Panc1 (cell line): ENCODE data around the gene HAO1. TPM values are rescaled to one million over a fixed set of nuclear protein-coding genes. Genes with fewer than 3 reads are reported as not detected.

Experiments used
- ATAC-seq: fragments of 200-7000 bp; cut with Tn5 transposase; 2 replicates; pipeline ENCODE4 v1.9.1; 2020; ENCODE audit warnings: mild to moderate bottlenecking, moderate library complexity
- BruUV-seq: library from RNA; stranded (reverse); fragments of 400-500 nt; replicated peaks from 2 replicates; lab custom pipeline; 2021; lab: Mats Ljungman, UMichigan
- CTCF ChIA-PET: fragments of 300-600 bp; sonication (Branson Sonifier 250); formaldehyde crosslinking; loops from one replicate; lab custom pipeline; 2022; ENCODE audit warnings: antibody characterized with exemption; lab: Charles Lee
- POLR2A ChIA-PET: fragments of 300-600 bp; sonication (Branson Sonifier 250); formaldehyde crosslinking; loops from one replicate; lab custom pipeline; 2022; ENCODE audit warnings: antibody characterized with exemption; lab: Charles Lee
- DNase-seq: peaks from one replicate; pipeline ENCODE4 v3.0.0-alpha.2; 2010; ENCODE audit warnings: low read depth, low spot score
- H3K27ac ChIP-seq: 2 replicates; pipeline ENCODE4 v1.5.1; 2011; ENCODE audit warnings: mild to moderate bottlenecking, low read length, inconsistent platforms
- H3K27me3 ChIP-seq: fragments of 200-500 bp; sonication (Bioruptor generic); 2 replicates; pipeline ENCODE4 v1.6.0; 2014; ENCODE audit warnings: low read length, inconsistent platforms; ENCODE audit not compliant: control insufficient read depth, insufficient read depth
- H3K36me3 ChIP-seq: fragments of 200-500 bp; sonication (Bioruptor generic); 2 replicates; pipeline ENCODE4 v1.5.1; 2014; ENCODE audit warnings: inconsistent platforms, mild to moderate bottlenecking, low read length, moderate library complexity; ENCODE audit not compliant: control insufficient read depth, insufficient read depth
- H3K4me1 ChIP-seq: 2 replicates; pipeline ENCODE4 v1.5.1; 2011; ENCODE audit warnings: inconsistent platforms, mild to moderate bottlenecking, low read length, moderate library complexity; ENCODE audit not compliant: control insufficient read depth, insufficient read depth
- H3K4me3 ChIP-seq, 2 experiments: 2 replicates each; pipeline ENCODE4 v1.5.1; 2011 to 2012; ENCODE audit warnings: low read depth in 2 of 2, low read length in 2 of 2, mild to moderate bottlenecking in 2 of 2, inconsistent platforms in 1 of 2, moderate library complexity in 1 of 2
- H3K9me3 ChIP-seq: fragments of 200-500 bp; sonication (Bioruptor generic); 2 replicates; pipeline ENCODE4 v1.5.1; 2014; ENCODE audit warnings: low read depth, mild to moderate bottlenecking, inconsistent platforms, low read length, moderate library complexity; ENCODE audit not compliant: control insufficient read depth, insufficient read depth
- CTCF ChIP-seq: fragments of 450-650 bp; IDR thresholded peaks from 2 replicates; pipeline ENCODE4 v1.5.1; 2017; ENCODE audit warnings: mild to moderate bottlenecking
- POLR2AphosphoS5 ChIP-seq: IDR thresholded peaks from 2 replicates; pipeline ENCODE4 v1.6.1; 2012; ENCODE audit warnings: mild to moderate bottlenecking, low read depth, low read length, moderate library complexity
- REST ChIP-seq, 2 experiments: IDR thresholded peaks; 2 replicates each; pipeline ENCODE4 v1.6.1; 2011 to 2012; ENCODE audit warnings: low read depth in 2 of 2, control low read depth in 1 of 2, low read length in 1 of 2, mild to moderate bottlenecking in 1 of 2, moderate library complexity in 1 of 2; ENCODE audit not compliant: insufficient read depth in 1 of 2
- SIN3A ChIP-seq: IDR thresholded peaks from 2 replicates; pipeline ENCODE4 v1.6.1; 2012; ENCODE audit warnings: low read depth, mild to moderate bottlenecking, low read length, moderate library complexity, borderline replicate concordance; ENCODE audit not compliant: insufficient read depth
- TCF7L2 ChIP-seq: IDR thresholded peaks from 2 replicates; pipeline ENCODE4 v1.6.1; 2011; ENCODE audit warnings: mild to moderate bottlenecking, low read depth, low read length, inconsistent platforms
- in situ Hi-C: cut with HindIII; loops from 2 replicates; pipeline ENCODE4 v1.10.0; 2016; ENCODE audit warnings: low sequenced_read_pairs, low pct_unique_long_range_greater_than_20kb
- intact Hi-C: fragments of 100-400 bp; cut with micrococcal nuclease; formaldehyde crosslinking; loops from one replicate; pipeline ENCODE4 v1.10.0; 2022; ENCODE audit not compliant: unreplicated experiment
- total RNA-seq: library from RNA; stranded (reverse); gene quantifications from one replicate; pipeline ENCODE4 v1.2.1, GENCODE V29; 2021; ENCODE audit not compliant: unreplicated experiment

HAO1 gene
- total RNA-seq, 1 experiment from 2014 or later, result 0.13 TPM

GRCh38 chr20:7841971-7842310 lies 98.3 kb downstream of the HAO1 start:
- Histone ChIP-seq H3K9me3 (no peaks in the 10 kb centered on the region), H3K27me3 (no peaks in the 10 kb centered on the region), H3K4me3 (no peak overlapping the region), H3K36me3 (no peaks in the 10 kb centered on the region), H3K4me1 (no peaks in the 10 kb centered on the region), H3K27ac (no peak overlapping the region)
- CTCF ChIA-PET, result interaction anchor here (0.6 kb wide), 1 partner anchor 880 kb away, joined by 3 read pairs; no protein-coding TSS in a partner anchor
- peak; percentile 22 for DNase-seq
- TF ChIP-seq CTCF (no peak), REST (IDR thresholded peaks at IDR 0.05; ENCODE audit: insufficient read depth in 1 of 2, low read depth in 2 of 2, low read length in 1 of 2) (no peak), SIN3A (no peak), TCF7L2 (no peak), POLR2AphosphoS5 (no peak)
- in situ Hi-C loops (no loop called here), intact Hi-C loops (no loop called here)
- POLR2A ChIA-PET, result no interaction called here
- ATAC-seq, result peak; percentile 65; the same call in 1 of the 2 replicates
- BruUV-seq, result no TSS peak

- Histone ChIP-seq H3K27ac (no peak overlapping the region), H3K4me3 (no peak overlapping the region), H3K27me3 (no peaks in the 10 kb centered on the region), H3K9me3 (no peaks in the 10 kb centered on the region), H3K36me3 (no peaks in the 10 kb centered on the region), H3K4me1 (no peaks in the 10 kb centered on the region)
- intact Hi-C loops, result no loop called here
- DNase-seq (peak; percentile 20), ATAC-seq (no peak; the same call in 1 of the 2 replicates)
- ChIA-PET CTCF (interaction anchor here (0.6 kb wide), 1 partner anchor 880 kb away, joined by 3 read pairs; no protein-coding TSS in a partner anchor), POLR2A (no interaction called here)
- no TSS peak for BruUV-seq
- TF ChIP-seq REST (IDR thresholded peaks at IDR 0.05; ENCODE audit: insufficient read depth in 1 of 2, low read depth in 2 of 2, low read length in 1 of 2), result no peak
- in situ Hi-C loops, result no loop called here
Measured at GRCh38 chr20:7841291-7841970, 98.8 kb downstream of the HAO1 start.
